OCI-LY7 (cell line): ENCODE data around the gene RAN. TPM values are rescaled to one million over a fixed set of nuclear protein-coding genes. Genes with fewer than 3 reads are reported as not detected.
"Not testable (repeated sequence)": the region's sequence is repeated elsewhere in the genome, so short reads cannot be mapped to it uniquely, and the experiment has no call there.

Experiments used
- BruUV-seq: library from RNA; stranded (reverse); fragments of 400-500 nt; replicated peaks from 2 replicates; lab custom pipeline; 2021; lab: Mats Ljungman, UMichigan
- CTCF ChIA-PET: fragments of 300-600 bp; sonication (Branson Sonifier 250); formaldehyde crosslinking; loops from one replicate; lab custom pipeline; 2022; ENCODE audit warnings: antibody characterized with exemption; ENCODE audit not compliant: unreplicated experiment; lab: Charles Lee
- POLR2A ChIA-PET: fragments of 300-600 bp; sonication (Branson Sonifier 250); formaldehyde crosslinking; loops from one replicate; lab custom pipeline; 2022; ENCODE audit warnings: antibody characterized with exemption; lab: Charles Lee
- DNase-seq: peaks from one replicate; pipeline ENCODE4 v3.0.0-alpha.2; 2015; ENCODE audit warnings: low spot score
- H2AFZ ChIP-seq: fragments of 200-600 bp; sonication (generic), shearing (Covaris generic); 2 replicates; pipeline ENCODE4 v1.6.1; 2014; ENCODE audit warnings: mild to moderate bottlenecking, antibody characterized with exemption, low read length, moderate library complexity
- H3K27ac ChIP-seq: fragments of 200-600 bp; sonication (generic); 2 replicates; pipeline ENCODE4 v1.5.1; 2014; ENCODE audit warnings: mixed run types, low read depth, mild to moderate bottlenecking, moderate library complexity, low read length, inconsistent platforms; ENCODE audit not compliant: poor library complexity, severe bottlenecking
- H3K36me3 ChIP-seq: fragments of 200-600 bp; sonication (generic); 2 replicates; pipeline ENCODE4 v1.6.1; 2014; ENCODE audit warnings: mild to moderate bottlenecking, antibody characterized with exemption, low read length, moderate library complexity, mixed read lengths; ENCODE audit not compliant: insufficient read depth
- H3K4me1 ChIP-seq: fragments of 200-600 bp; sonication (generic); 2 replicates; pipeline ENCODE4 v1.5.1; 2014; ENCODE audit warnings: mild to moderate bottlenecking, low read length; ENCODE audit not compliant: insufficient read depth, poor library complexity, severe bottlenecking
- H3K4me2 ChIP-seq: fragments of 200-600 bp; sonication (generic); 2 replicates; pipeline ENCODE4 v1.6.1; 2014; ENCODE audit warnings: mild to moderate bottlenecking, low read length
- H3K4me3 ChIP-seq: fragments of 200-600 bp; sonication (generic); 2 replicates; pipeline ENCODE4 v1.5.1; 2014; ENCODE audit warnings: mild to moderate bottlenecking, low read depth, low read length; ENCODE audit not compliant: poor library complexity, severe bottlenecking
- H3K79me2 ChIP-seq: fragments of 200-600 bp; sonication (generic); 2 replicates; pipeline ENCODE4 v1.6.1; 2016; ENCODE audit warnings: low read depth, mild to moderate bottlenecking, low read length, moderate library complexity, mixed read lengths; ENCODE audit not compliant: insufficient read depth
- H3K9me2 ChIP-seq: fragments of 200-600 bp; sonication (generic); 2 replicates; pipeline ENCODE4 v1.6.1; 2016; ENCODE audit warnings: mild to moderate bottlenecking, low read length, mixed read lengths; ENCODE audit not compliant: insufficient read depth
- H3K9me3 ChIP-seq: fragments of 200-600 bp; sonication (generic); 2 replicates; pipeline ENCODE4 v1.6.1; 2014; ENCODE audit warnings: mild to moderate bottlenecking, mixed run types, low read length, mixed read lengths
- H4K20me1 ChIP-seq: fragments of 200-600 bp; sonication (generic); 2 replicates; pipeline ENCODE4 v1.6.1; 2014; ENCODE audit warnings: mild to moderate bottlenecking, antibody characterized with exemption, low read length, moderate library complexity, mixed read lengths; ENCODE audit not compliant: insufficient read depth
- EZH2phosphoT487 ChIP-seq: fragments of 200-600 bp; sonication (generic); IDR thresholded peaks from 2 replicates; pipeline ENCODE4 v1.6.1; 2018; ENCODE audit warnings: low read depth, borderline replicate concordance, mild to moderate bottlenecking, mixed run types, antibody characterized with exemption, low read length, moderate library complexity, mixed read lengths
- intact Hi-C: fragments of 100-400 bp; cut with micrococcal nuclease; formaldehyde crosslinking; loops from one replicate; pipeline ENCODE4 v1.10.0; 2022; ENCODE audit not compliant: unreplicated experiment
- total RNA-seq, 2 experiments: library from RNA; depleted of rRNA in 1 of 2; stranded (reverse); fragments of >200 nt in 1 of 2; shearing (Covaris generic) in 1 of 2; gene quantifications; 2 replicates each; pipeline ENCODE4 v1.2.3, GENCODE V29; 2014 to 2022
- TF ChIP-seq, protein P1 (sequence below): fragments of 200-600 bp; sonication (generic); conservative IDR thresholded peaks from 2 replicates; pipeline ENCODE4 v1.5.1; 2014; ENCODE audit warnings: mild to moderate bottlenecking, antibody characterized with exemption, low read length, moderate library complexity, mixed read lengths

The RAN gene
- total RNA-seq, 2 experiments from 2014 or later, result 1,462 to 1,957 TPM

DNA sequence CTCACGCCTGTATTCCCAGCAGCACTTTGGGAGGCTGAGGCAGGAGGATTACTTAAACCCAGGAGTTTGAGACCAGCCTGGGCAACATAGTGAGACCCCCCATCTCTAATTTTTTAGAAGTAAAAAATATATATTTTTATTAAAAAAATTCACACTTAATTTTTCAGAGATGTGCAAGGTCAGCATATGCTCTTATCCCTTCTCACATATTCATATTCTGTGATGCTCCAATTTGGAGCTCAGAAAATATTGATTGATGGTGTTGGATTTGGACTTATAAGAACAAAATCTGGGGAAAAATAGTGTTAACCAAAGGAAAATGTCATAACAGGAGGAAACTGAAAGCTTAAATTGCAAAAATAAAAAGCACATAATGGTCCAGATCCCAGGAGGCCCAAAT, 9.7 kb downstream of the RAN start:
- TF ChIP-seq, protein P1, sequence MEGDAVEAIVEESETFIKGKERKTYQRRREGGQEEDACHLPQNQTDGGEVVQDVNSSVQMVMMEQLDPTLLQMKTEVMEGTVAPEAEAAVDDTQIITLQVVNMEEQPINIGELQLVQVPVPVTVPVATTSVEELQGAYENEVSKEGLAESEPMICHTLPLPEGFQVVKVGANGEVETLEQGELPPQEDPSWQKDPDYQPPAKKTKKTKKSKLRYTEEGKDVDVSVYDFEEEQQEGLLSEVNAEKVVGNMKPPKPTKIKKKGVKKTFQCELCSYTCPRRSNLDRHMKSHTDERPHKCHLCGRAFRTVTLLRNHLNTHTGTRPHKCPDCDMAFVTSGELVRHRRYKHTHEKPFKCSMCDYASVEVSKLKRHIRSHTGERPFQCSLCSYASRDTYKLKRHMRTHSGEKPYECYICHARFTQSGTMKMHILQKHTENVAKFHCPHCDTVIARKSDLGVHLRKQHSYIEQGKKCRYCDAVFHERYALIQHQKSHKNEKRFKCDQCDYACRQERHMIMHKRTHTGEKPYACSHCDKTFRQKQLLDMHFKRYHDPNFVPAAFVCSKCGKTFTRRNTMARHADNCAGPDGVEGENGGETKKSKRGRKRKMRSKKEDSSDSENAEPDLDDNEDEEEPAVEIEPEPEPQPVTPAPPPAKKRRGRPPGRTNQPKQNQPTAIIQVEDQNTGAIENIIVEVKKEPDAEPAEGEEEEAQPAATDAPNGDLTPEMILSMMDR, result no peak
- TF ChIP-seq EZH2phosphoT487, result no peak
- H3K4me1 ChIP-seq, result peaks cover 48% of the 10 kb centered on the region
- peaks cover 8% of the 10 kb centered on the region for H4K20me1 ChIP-seq
- ChIA-PET CTCF (no interaction called here), POLR2A (interaction anchor here (0.7 kb wide), 1 partner anchor 92 kb away, joined by 3 read pairs; no protein-coding TSS in a partner anchor)
- no peak overlapping the region for H2AFZ ChIP-seq
- peak overlapping the region; percentile 95; the same call in 1 of the 2 replicates for H3K4me2 ChIP-seq
- no peaks in the 10 kb centered on the region for H3K9me2 ChIP-seq
- H3K9me3 ChIP-seq, result no peaks in the 10 kb centered on the region
- BruUV-seq, result no TSS peak
- H3K36me3 ChIP-seq, result peaks cover 17% of the 10 kb centered on the region
- H3K79me2 ChIP-seq, result peaks cover 11% of the 10 kb centered on the region
- intact Hi-C loops, result no loop called here
- no peak overlapping the region for H3K27ac ChIP-seq
- DNase-seq, result no peak
- H3K4me3 ChIP-seq, result no peak overlapping the region

DNA sequence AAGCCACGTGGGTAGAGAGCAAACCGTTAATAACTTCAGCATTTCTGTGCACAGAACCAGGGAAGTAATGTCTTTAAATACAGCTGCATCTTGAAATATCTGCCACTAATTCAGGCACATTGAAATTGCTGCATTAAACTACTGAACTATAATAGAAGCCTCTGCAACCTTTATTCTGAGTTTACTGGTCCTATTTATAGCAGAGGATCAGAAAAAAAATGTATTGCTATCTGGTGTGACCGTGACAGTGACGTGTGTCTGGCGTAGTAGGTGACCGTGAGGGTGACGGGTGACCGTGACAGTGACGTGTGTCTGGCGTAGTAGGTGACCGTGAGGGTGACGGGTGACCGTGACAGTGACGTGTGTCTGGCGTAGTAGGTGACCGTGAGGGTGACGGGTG, 15.3 kb downstream of the RAN start:
- H2AFZ ChIP-seq, POLR2A ChIA-PET, H3K79me2 ChIP-seq, intact Hi-C loops, H3K36me3 ChIP-seq, H4K20me1 ChIP-seq, H3K4me1 ChIP-seq, H3K9me3 ChIP-seq, BruUV-seq, H3K4me2 ChIP-seq, H3K27ac ChIP-seq, DNase-seq, H3K9me2 ChIP-seq, H3K4me3 ChIP-seq, CTCF ChIA-PET: not testable (repeated sequence)

DNA sequence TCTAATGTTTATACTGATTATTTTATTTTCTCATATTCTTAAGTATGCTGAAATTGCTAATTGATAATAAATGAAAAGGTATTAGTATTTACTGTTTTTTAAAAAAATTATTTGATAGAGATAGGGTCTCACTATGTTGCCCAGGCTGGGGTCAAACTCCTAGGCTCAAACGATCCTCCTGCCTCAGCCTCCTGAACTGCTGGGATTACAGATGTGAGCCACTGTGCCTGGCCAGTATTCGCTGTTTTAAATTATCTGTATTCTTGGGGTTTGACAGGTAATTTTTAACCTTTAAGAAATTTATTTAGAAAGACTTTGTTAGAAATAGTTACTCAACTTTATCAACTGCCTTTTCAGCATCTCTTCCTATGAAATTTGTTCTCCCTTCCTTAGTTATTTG, 32.2 kb downstream of the RAN start:
- ChIA-PET POLR2A (no interaction called here), CTCF (no interaction called here)
- Histone ChIP-seq H2AFZ (no peak overlapping the region), H3K4me2 (no peak overlapping the region), H3K27ac (no peak overlapping the region), H3K4me3 (no peak overlapping the region), H3K9me2 (no peaks in the 10 kb centered on the region), H3K9me3 (peaks cover 8% of the 10 kb centered on the region; the same call in 1 of the 2 replicates), H3K4me1 (no peaks in the 10 kb centered on the region), H3K79me2 (no peaks in the 10 kb centered on the region), H3K36me3 (no peaks in the 10 kb centered on the region), H4K20me1 (no peaks in the 10 kb centered on the region)
- TF ChIP-seq, protein P1, result no peak
- TF ChIP-seq EZH2phosphoT487, result no peak
- intact Hi-C loops, result no loop called here
- no peak for DNase-seq
- no TSS peak for BruUV-seq

DNA sequence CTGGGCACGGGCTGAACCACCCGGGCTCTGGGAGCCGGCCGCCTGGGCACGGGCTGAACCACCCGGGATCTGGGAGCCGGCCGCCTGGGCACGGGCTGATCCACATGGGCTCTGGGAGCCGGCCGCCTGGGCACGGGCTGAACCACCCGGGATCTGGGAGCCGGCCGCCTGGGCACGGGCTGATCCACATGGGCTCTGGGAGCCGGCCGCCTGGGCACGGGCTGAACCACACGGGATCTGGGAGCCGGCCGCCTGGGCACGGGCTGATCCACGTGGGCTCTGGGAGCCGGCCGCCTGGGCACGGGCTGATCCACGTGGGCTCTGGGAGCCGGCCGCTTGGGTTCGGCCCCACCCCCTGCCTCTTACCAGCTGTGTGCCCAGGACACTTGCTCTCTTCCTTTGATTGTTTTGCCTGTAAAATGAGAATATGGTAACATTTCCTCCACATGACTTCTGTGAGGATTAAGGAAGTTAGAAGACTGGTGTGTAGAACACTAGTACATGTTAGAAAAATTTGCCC, 33.1 kb downstream of the RAN start:
- H2AFZ ChIP-seq, intact Hi-C loops, H3K4me3 ChIP-seq, CTCF ChIA-PET, DNase-seq, H3K4me1 ChIP-seq, H3K27ac ChIP-seq, H4K20me1 ChIP-seq, POLR2A ChIA-PET, H3K9me2 ChIP-seq, H3K4me2 ChIP-seq, H3K9me3 ChIP-seq, H3K79me2 ChIP-seq, H3K36me3 ChIP-seq, BruUV-seq: not testable (repeated sequence)
